Stimulated activated CD4-positive, alpha-beta T cell treated with anti-CD3 and anti-CD28 coated beads, Interleukin-12 subunit alpha, Interleukin-12 subunit beta, amount 100 ng/mL, for 48 hours (primary cell): ENCODE measurements around the gene DGKI.
"Not testable (repeated sequence)": the region's sequence is repeated elsewhere in the genome, so short reads cannot be mapped to it uniquely, and the experiment has no call there.

Experiments
- DNase-seq, 3 donors: peaks; one replicate each; pipeline ENCODE4 v3.0.0-alpha.2; 2020; ENCODE audit warnings: low read depth in 2 of 3, low spot score in 1 of 3

The DGKI gene

DNA sequence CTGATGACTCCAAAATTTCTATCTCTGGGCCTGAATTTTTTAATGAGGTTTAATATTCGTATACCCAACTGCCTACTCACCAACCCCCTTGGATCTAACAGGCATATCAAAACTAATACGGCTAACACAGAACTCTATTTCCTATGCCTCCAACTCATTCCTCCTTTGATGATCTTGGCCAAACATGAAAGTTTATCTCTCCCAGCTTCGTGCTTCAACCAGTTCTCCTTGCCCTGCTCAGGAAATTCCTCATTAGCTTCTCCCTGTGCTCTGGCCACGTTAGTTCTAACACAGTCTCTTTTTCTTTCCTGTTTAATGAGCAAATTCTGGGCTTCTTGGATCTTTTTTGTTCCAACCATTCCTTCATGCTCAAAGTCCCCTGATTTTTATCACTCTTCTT, 364.3 kb downstream of the DGKI start:
- no peak for DNase-seq

DNA sequence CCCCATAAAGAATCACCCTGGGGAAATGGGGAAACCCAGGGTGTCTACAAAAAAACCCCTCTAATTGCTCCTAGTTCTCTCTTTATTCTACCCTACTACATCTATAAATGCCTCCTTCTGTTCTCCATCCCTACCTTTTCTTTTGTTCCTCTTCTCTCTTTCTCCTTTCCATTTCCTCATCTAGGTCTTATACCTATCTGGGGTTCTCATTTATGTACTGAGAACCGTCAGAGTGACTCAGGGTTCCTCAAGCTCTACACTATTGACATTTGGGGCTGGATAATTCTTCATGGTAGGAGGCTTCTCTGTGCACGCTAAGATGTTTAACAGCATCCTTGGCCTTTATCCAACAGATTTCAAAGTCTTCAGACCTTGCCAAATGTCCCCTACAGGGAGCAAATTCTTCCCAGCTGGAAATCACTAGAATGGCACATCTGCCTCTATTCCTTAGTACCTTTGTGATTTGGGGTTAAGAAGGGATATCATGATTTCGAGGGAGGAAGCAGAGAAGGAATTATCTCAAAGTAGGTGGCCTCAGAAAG, 365.9 kb downstream of the DGKI start:
- DNase-seq, result no peak

GRCh38 chr7:137480401-137480800, 366.4 kb downstream of the DGKI start:
- DNase-seq, result no peak

- no peak for DNase-seq
These were observed 369.8 kb downstream of the DGKI start for GRCh38 chr7:137476937-137477336.

DNA sequence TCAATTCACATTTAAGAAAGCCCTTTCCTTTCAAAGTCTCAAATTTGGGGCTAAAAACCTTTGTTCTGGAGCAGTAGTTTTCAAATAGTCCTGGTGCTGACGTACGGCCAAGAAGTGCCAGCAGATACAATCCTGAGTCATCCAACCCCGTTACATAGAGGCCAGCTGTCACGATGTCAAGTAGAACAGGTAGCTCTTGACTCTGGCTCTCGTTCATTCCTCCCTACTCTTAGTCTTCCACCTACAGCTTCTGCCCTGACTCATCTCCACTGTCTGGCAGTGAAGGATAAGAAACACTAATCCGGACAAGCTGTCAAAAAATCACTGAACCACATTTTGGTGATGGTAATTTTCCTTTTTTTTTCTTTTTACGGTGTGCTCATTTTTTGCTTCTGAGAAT, 370.8 kb downstream of the DGKI start:
- no peak for DNase-seq

GRCh38 chr7:137474540-137475026, 372.2 kb downstream of the DGKI start:
- DNase-seq, result no peak

GRCh38 chr7:137471128-137471527, 375.6 kb downstream of the DGKI start:
- no peak for DNase-seq

DNA sequence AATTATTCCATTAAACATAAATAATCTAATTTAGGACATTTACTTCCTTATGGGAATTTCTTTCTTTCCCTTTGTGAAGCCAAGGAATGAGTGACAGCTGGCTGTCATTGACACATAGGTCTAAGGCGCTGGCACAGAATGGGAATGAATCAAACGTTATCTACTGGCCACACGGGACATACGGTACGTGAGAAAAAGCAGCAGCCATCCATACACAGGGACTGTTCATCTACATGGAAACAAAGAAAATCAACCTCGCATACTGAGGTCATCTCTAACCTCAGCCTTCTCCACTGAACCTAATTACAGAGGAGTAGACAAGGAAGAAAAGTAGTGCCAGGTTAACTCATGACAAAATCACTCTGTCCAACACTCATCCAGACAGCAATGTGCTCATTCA, 376.9 kb downstream of the DGKI start:
- no peak for DNase-seq

DNA sequence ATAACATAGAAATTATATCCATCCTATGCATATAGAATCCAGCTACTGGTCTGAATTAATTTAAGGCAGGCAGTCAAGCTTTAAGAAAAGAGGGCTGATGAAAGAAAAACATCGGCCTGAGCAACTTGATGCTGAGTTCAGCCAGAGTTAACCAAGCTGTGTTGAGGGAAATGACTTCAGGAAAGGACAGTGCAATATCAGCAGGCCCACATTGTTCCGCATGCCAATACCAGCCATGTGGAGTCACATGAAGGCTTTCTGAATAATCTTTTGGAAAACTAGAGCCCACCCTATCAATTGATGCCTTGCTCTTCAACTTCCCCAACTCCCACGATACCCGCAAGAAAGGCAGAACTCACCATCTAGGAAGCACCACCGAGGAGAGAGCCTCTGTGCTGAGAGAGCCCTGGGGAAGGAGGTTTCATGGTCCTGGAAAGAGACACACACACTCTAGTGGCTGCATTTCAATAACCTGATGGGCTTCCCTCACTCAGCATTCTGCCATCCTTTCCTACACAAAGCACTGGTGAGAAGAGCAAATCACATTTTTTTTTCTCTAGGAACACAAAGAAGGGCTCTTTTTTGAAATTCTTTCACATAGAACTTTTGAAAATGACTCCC, 377.5 kb downstream of the DGKI start:
- no peak for DNase-seq

DNA sequence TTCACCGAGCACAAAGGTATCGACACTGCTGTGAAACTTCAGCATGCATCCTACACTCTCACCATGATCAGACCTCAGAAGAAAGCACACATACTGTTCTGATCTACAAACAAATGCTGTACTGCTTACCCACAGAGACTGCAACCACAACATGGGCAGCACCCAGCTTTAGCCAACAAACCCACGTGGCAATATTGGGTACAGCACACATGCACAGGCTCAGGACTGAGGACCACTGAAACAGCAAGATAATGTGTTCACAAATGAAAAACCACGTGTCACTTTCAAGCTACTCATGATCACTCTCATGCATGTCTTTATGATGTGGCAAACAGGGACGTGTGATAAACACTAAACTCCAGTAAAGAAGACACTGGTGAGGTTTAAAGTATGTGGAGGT, 383.9 kb downstream of the DGKI start:
- DNase-seq, result no peak

DNA sequence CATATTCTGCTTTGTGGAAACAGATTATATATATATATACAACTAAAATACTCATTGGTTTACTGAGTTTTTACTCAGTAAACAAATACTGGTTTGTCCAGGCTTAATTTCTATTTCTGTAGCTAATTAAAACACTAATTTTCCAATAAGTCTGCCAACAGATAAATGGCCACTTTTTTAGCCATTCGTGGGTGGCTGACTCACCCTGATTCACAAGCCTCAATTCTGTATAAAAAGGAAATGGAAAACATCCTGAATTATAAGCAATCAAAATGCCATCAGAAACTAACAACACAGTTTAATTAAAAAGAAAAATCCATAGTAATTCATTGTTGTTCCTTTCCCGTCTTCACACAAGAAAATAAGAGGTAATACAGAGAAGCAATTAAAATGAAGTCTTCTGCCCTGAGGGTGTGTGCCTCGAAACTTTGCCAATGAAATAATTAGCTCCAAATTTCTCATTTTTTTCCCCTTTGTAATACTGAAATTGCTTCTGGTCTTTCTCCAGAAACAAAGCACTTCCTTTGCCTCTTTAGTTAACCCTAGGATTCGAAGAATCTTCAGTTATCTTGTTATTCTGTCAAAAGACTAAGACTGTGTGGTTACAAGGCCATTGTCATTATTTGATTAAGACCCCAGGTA, 384.6 kb downstream of the DGKI start:
- DNase-seq, result no peak

- no peak for DNase-seq
These were observed 388.4 kb downstream of the DGKI start for GRCh38 chr7:137458399-137458798.

- no peak for DNase-seq
These were observed 392.0 kb downstream of the DGKI start for GRCh38 chr7:137454767-137455166.

DNA sequence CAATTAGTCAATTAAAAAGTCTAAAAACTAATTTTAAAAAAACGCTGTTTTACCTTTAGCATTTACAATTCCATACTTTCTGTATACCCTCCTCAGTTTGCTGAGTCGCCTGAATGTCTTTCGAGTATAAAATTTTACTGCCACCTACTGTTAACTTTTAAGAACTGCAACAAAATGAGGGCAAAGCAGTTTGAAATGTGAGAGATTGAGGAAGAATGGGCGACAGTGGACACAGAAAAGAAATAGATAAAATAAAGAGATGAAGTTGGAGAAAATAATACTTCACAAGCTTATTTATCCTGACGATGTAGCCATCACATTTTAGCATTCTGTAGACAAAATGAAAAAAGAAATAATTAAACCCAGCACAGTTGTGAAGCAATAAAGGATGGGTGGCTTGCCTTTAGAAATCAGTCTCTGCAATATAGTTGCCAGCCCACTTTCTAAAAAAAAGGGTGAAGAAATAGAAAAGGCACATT, 392.5 kb downstream of the DGKI start:
- no peak for DNase-seq

DNA sequence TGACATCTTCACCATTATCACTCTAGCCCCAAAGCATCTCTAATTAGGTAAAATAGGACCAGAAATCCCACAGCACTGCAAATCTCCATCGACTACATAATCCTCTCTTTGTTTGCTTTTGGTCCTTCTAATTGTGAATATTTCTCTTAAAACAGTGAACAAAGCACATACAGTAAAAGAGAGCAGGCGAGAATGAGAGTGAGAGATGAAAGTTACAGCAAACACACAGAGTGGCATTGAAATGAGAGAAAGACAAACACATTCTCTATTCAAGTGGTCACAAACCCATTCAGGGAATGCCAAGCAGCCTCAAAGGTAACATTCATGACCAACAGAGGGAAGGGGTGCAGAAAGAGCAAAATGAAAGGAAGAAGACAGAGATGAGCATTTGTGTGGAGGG, 393.4 kb downstream of the DGKI start:
- no peak for DNase-seq

DNA sequence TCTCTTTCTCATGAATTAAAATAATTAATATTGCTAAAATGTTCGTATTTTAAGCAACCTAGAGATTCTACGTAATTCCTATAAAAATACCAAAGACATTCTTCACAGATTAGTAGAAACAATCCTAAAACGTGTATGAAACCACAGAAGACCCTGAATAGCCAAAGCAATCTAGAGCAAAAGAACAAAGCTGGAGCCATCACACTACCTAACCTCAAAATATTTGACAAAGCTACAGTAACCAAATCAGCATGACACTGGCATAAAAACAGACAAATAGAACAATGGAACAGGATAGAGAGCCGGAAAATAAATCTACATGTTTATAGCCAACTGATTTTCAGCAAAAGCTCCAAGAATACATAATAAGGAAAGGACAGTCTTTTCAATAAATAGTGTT, 397.8 kb downstream of the DGKI start:
- DNase-seq, result no peak

GRCh38 chr7:137448572-137448971, 398.2 kb downstream of the DGKI start:
- DNase-seq, result not testable (repeated sequence)

DNA sequence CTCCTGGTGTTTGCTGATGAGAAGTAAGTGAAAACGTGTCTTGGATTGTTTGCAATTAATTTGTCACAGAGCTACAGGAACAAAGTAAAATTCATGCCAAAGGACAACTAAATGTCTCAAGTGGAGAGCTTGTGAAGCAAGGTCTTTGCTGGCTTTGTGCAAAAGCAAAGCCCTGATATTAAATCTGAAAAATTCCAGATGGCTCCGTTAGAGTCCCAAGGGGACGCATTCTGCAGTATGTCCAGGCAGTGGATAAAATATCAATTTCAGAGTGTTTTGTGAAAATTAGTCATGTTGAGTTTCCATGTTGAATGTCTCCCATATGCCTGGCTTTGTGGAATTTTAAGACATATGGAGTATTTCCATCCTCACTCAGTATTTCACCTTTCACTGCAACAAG, 400.7 kb downstream of the DGKI start:
- DNase-seq, result no peak

- DNase-seq, result no peak
These were observed 401.5 kb downstream of the DGKI start for GRCh38 chr7:137445268-137445667.

DNA sequence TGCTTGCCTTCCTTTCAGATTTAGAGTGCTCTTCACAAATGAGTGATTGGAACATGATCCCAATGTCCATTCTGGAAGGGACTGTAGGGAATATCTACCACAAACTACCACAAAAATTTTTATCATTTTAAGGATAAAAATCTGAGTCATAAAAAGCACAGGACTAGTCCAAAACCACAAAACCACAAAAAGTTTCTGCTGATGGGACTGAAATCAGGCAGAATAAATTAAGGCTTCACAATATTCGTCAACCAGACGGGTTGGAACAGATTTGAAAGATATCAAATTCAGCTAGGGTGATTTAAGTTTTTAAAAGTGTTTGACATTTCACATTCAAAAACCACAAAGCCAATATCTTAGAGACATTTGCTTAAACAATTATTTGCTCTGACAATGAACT, 403.2 kb downstream of the DGKI start:
- no peak for DNase-seq

- no peak for DNase-seq
These were observed 405.3 kb downstream of the DGKI start for GRCh38 chr7:137441451-137441850.
